C4-2B (cell line): ENCODE measurements around the gene GABPB2.

Source experiments
- ZFX ChIP-seq: fragments of 450-650 bp; IDR thresholded peaks from 2 replicates; pipeline ENCODE4 v1.6.1; 2017
- TF ChIP-seq, protein P1 (sequence below): fragments of 450-650 bp; conservative IDR thresholded peaks from 2 replicates; pipeline ENCODE4 v1.5.1; 2017; ENCODE audit warnings: mild to moderate bottlenecking

DNA sequence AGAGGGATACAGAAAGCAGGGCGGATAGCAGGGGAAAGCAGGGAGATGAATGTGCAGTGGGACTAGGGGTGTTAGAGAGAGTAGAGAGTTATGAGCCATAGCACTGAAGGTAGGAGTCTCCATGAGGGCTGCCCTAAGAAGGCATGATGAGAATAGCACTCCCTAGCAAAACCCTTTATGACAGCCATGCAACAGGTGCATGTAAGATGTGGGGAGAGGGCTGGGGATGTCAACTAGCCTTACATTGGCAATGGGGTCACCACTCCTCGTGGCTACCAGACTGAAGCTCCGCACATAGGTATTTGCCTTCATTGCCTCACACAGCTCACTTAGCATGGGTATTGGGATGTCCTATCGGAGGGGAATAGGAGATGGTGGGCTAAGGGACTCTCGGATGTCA, 100.6 kb downstream of the GABPB2 start:
- TF ChIP-seq, protein P1, sequence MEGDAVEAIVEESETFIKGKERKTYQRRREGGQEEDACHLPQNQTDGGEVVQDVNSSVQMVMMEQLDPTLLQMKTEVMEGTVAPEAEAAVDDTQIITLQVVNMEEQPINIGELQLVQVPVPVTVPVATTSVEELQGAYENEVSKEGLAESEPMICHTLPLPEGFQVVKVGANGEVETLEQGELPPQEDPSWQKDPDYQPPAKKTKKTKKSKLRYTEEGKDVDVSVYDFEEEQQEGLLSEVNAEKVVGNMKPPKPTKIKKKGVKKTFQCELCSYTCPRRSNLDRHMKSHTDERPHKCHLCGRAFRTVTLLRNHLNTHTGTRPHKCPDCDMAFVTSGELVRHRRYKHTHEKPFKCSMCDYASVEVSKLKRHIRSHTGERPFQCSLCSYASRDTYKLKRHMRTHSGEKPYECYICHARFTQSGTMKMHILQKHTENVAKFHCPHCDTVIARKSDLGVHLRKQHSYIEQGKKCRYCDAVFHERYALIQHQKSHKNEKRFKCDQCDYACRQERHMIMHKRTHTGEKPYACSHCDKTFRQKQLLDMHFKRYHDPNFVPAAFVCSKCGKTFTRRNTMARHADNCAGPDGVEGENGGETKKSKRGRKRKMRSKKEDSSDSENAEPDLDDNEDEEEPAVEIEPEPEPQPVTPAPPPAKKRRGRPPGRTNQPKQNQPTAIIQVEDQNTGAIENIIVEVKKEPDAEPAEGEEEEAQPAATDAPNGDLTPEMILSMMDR, result no peak
- no peak for TF ChIP-seq ZFX
